Ovary (tissue), 9 donors: Measurements from ENCODE around the gene GPATCH4. TPM values are rescaled to one million over a fixed set of nuclear protein-coding genes. Genes with fewer than 3 reads are reported as not detected.
A peak's percentile ranks its signal among the peaks of the same experiment; 100 is the strongest.

Experiments
- DNase-seq, 5 donors: peaks; one replicate each; pipeline ENCODE4 v3.0.0-alpha.2; 2019 to 2020
- H3K27ac ChIP-seq, 2 donors: fragments of 200-600 bp; one replicate each; pipeline versions ENCODE4 v1.5.1 to v1.8.0; 2019 to 2022
- H3K27me3 ChIP-seq: fragments of 200-600 bp; one replicate; pipeline ENCODE4 v1.8.0; 2022
- H3K36me3 ChIP-seq: fragments of 200-600 bp; sonication (generic); one replicate; pipeline ENCODE4 v1.5.1; 2019
- H3K4me1 ChIP-seq: one replicate; pipeline ENCODE4 v1.8.1; 2013; ENCODE audit warnings: mild to moderate bottlenecking, moderate library complexity; ENCODE audit not compliant: insufficient read depth
- H3K4me3 ChIP-seq: fragments of 200-600 bp; sonication (generic); one replicate; pipeline ENCODE4 v1.5.1; 2017
- H3K9me3 ChIP-seq, 2 donors: fragments of 200-600 bp in 1 of 2; sonication (generic) in 1 of 2; one replicate each; pipeline versions ENCODE4 v1.5.1 to v1.8.1; 2013 to 2019; ENCODE audit warnings: mild to moderate bottlenecking in 1 of 2, moderate library complexity in 1 of 2
- CTCF ChIP-seq, 3 donors: fragments of 450-650 bp in 2 of 3; fragments of 200-600 bp in 1 of 3; IDR thresholded peaks; one replicate each; pipeline versions ENCODE4 v1.5.1 to v1.8.0; 2016 to 2022; ENCODE audit warnings: antibody characterized with exemption in 3 of 3, mild to moderate bottlenecking in 1 of 3
- EP300 ChIP-seq: sonication (generic); formaldehyde crosslinking; IDR thresholded peaks from one replicate; pipeline ENCODE4 v1.6.1; 2017; ENCODE audit warnings: antibody characterized with exemption
- POLR2A ChIP-seq: fragments of 450-650 bp; IDR thresholded peaks from one replicate; pipeline ENCODE4 v1.6.1; 2017; ENCODE audit warnings: antibody characterized with exemption, mild to moderate bottlenecking, moderate library complexity
- WGBS, 3 donors: extraction: QIAGEN DNeasy Blood & Tissue Kit in 1 of 3; methylation state at CpG; one replicate each; pipeline versions ENCODE4 v1.1.5 to v1.1.7; 2013 to 2017; 5-methylcytosine and 5-hydroxymethylcytosine counted together
- intact Hi-C, 4 donors: fragments of 100-400 bp; cut with DNase I; formaldehyde crosslinking; loops; one replicate each; pipeline versions ENCODE4 v1.11.0 to v1.15.1; 2022 to 2023
- polyA plus RNA-seq, 2 donors: library from polyadenylated mRNA; stranded (reverse); fragments of 200-250 nt in 1 of 2; fragments of 350-450 nt in 1 of 2; fragmentation: Illumina TruSeq in 1 of 2; extraction: RNeasy Lipid Tissue Mini Kit (QIAGEN cat#74804) in 1 of 2; gene quantifications; one replicate each; pipeline ENCODE4 v1.2.3, GENCODE V29; 2013 to 2014
- total RNA-seq, 7 donors: library from RNA; depleted of rRNA in 2 of 7; stranded (reverse); fragments of >200 nt in 2 of 7; fragmentation: NEBNext Ultra II Directional in 3 of 7; extraction: Animal tissue kit (Norgen Biotek cat#: 25700) in 3 of 7; gene quantifications; one replicate each; pipeline versions ENCODE4 v1.1.0 to v1.2.4, GENCODE V29; 2016 to 2023
- donor health status: DM: no; HTN: no; CAD: no; lungs with moderate emphysema.
- donor health status: DM: no; HTN: no; CAD: no.
- donor health status: Bipolar disorder and iron deficiency.
- donor health status: DM: yes; HTN: yes; CAD: no.
- donor health status: DM: no; HTN: no; CAD: no.
- donor health status: DM: yes; HTN: yes; CAD: no.

The GPATCH4 gene
- total and polyA plus RNA-seq, 9 donors: 10.0 to 45.1 (median 22.0) TPM

- peak in 1 of 5 donors; percentile 2 for DNase-seq
- H3K4me3 ChIP-seq: no peak overlapping the region
- H3K27ac ChIP-seq: no peak overlapping the region
- H3K4me1 ChIP-seq: no peaks in the 10 kb centered on the region
- H3K27me3 ChIP-seq: no peaks in the 10 kb centered on the region
- no peaks in the 10 kb centered on the region for H3K9me3 ChIP-seq
- intact Hi-C loops: no loop called here
- H3K36me3 ChIP-seq: no peaks in the 10 kb centered on the region
- WGBS, 3 donors: 64 to 76% (median 66%) methylated on average over 2 of the region's 2 CpGs
- no peak for TF ChIP-seq CTCF (IDR thresholded peaks at IDR 0.05)
- no peak for TF ChIP-seq EP300
- no peak for TF ChIP-seq POLR2A
Measured at GRCh38 chr1:156565519-156565918, 35.8 kb downstream of the GPATCH4 start.

- Histone ChIP-seq H3K27ac (no peak overlapping the region), H3K27me3 (no peaks in the 10 kb centered on the region), H3K36me3 (no peaks in the 10 kb centered on the region), H3K4me1 (no peaks in the 10 kb centered on the region), H3K4me3 (no peak overlapping the region), H3K9me3 (no peaks in the 10 kb centered on the region)
- 61 to 72% (median 68%) methylated on average over 5 of the region's 5 CpGs for WGBS, 3 donors
- peak in 1 of 5 donors; percentile 25 for DNase-seq
- TF ChIP-seq EP300 (no peak), CTCF (IDR thresholded peaks at IDR 0.05) (no peak), POLR2A (no peak)
- intact Hi-C loops: no loop called here
Measured at GRCh38 chr1:156560585-156561163, 40.6 kb downstream of the GPATCH4 start.

GRCh38 chr1:156559797-156560385, 41.4 kb downstream of the GPATCH4 start:
- Histone ChIP-seq H3K27me3 (no peaks in the 10 kb centered on the region), H3K27ac (no peak overlapping the region)

GRCh38 chr1:156559086-156559796, 42.0 kb downstream of the GPATCH4 start:
- Histone ChIP-seq H3K4me3 (no peak overlapping the region), H3K36me3 (no peaks in the 10 kb centered on the region), H3K27me3 (no peaks in the 10 kb centered on the region), H3K27ac (no peak overlapping the region), H3K4me1 (no peaks in the 10 kb centered on the region), H3K9me3 (no peaks in the 10 kb centered on the region)
- TF ChIP-seq CTCF (IDR thresholded peaks at IDR 0.05) (no peak), POLR2A (no peak), EP300 (no peak)
- intact Hi-C loops: no loop called here
- WGBS, 3 donors: 78 to 88% (median 79%) methylated on average over 7 of the region's 8 CpGs
- peak in 1 of 5 donors; percentile 8 for DNase-seq

More at GRCh38 chr1:156559797-156560385, 41.4 kb downstream of the GPATCH4 start:
- no peaks in the 10 kb centered on the region for H3K9me3 ChIP-seq
- no peaks in the 10 kb centered on the region for H3K4me1 ChIP-seq
- 57 to 84% (median 75%) methylated on average over 5 of the region's 5 CpGs for WGBS, 3 donors
- no peak for DNase-seq
- H3K36me3 ChIP-seq: no peaks in the 10 kb centered on the region
- intact Hi-C loops: no loop called here
- no peak for TF ChIP-seq EP300
- no peak for TF ChIP-seq CTCF (IDR thresholded peaks at IDR 0.05)
- TF ChIP-seq POLR2A: no peak
- no peak overlapping the region for H3K4me3 ChIP-seq
